ENCODE measurements around the gene ERI2. TPM values are rescaled to one million over a fixed set of nuclear protein-coding genes. Genes with fewer than 3 reads are reported as not detected.

Gene ERI2
- total and polyA plus RNA-seq, 2 of the 4 experiments (the other 2 are of a cell fraction) = 7.5 to 10.2 TPM

DNA sequence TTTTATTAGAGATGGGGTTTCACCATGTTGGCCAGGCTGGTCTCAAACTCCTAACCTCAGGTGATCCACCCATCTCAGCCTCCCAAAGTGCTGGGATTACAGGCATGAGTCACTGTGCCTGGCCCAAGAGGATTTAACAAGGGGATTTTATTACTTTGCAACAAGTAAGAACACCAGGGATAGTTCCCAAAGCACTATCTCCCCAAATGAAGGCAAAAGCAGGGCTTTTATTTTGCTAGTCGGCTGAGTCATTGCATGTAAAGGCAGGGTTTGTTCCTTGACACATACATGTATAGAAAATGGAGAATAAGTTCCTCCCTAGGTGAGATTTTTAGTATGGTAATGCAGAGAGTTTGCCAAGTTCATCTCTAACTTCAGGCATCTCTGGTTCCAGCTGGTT is 24.1 kb upstream of the ERI2 start:
- WGBS, 2 experiments (ENCODE audit: extremely low coverage in 2 of 2, insufficient read length in 1 of 2) = no CpG with 5 or more reads among the region's 1 CpG
- dilution Hi-C loops (cut with HindIII; ENCODE audit: low sequenced_read_pairs, unreplicated experiment) (no loop called here), intact Hi-C loops (cut with micrococcal nuclease) (no loop called here), in situ Hi-C loops (cut with MboI; ENCODE audit: low sequenced_read_pairs) (no loop called here)
- Histone ChIP-seq H2BK5ac (ENCODE audit: low read depth, low read length, poor library complexity, severe bottlenecking) (no peak overlapping the region), H3K79me1 (ENCODE audit: low read depth in 1 of 2, low read length in 2 of 2) (no peaks in the 10 kb centered on the region), H3K4ac (ENCODE audit: low read depth, low read length) (no peak overlapping the region), H4K91ac (ENCODE audit: insufficient read depth, low read depth, low read length) (no peak overlapping the region), H3K9ac (ENCODE audit: low read depth, low read length) (no peak overlapping the region), H3K4me2 (ENCODE audit: low read depth, low read length) (no peak overlapping the region), H4K8ac (ENCODE audit: low read depth in 2 of 2, low read length in 2 of 2) (no peak overlapping the region), H3K14ac (replicated peaks; ENCODE audit: low read depth, low read length) (no peak overlapping the region), H3K9me3 (ENCODE audit: control insufficient read depth, insufficient read depth, low read length) (no peaks in the 10 kb centered on the region), H2AFZ (replicated peaks; ENCODE audit: low read length, poor library complexity) (no peak overlapping the region), H4K5ac (ENCODE audit: low read depth, low read length) (no peak overlapping the region), H2BK120ac (ENCODE audit: low read depth, low read length) (no peak overlapping the region), H3K56ac (ENCODE audit: extremely low read depth, insufficient read depth, low read length) (no peak overlapping the region), H4K20me1 (ENCODE audit: insufficient read depth, low read length) (no peaks in the 10 kb centered on the region), H3K27me3 (ENCODE audit: control insufficient read depth, insufficient read depth, low read length) (no peaks in the 10 kb centered on the region), H3K4me1 (ENCODE audit: control insufficient read depth, insufficient read depth, low read length) (no peaks in the 10 kb centered on the region), H3K18ac (ENCODE audit: low read depth, low read length) (no peak overlapping the region), H2AK5ac (ENCODE audit: low read depth, low read length) (no peak overlapping the region), H3K27ac (ENCODE audit: insufficient read depth, low read length) (no peak overlapping the region), H3K36me3 (ENCODE audit: control insufficient read depth, insufficient read depth, low read length) (peaks cover 4% of the 10 kb centered on the region; the same call in 1 of the 2 replicates), H3K9me1 (ENCODE audit: insufficient read depth, low read length) (no peaks in the 10 kb centered on the region), H2AK9ac (replicated peaks; ENCODE audit: low read depth, low read length, poor library complexity) (no peak overlapping the region), H2BK15ac (ENCODE audit: low read depth, low read length) (no peak overlapping the region), H3K23ac (ENCODE audit: low read depth, low read length) (no peak overlapping the region), H2BK20ac (ENCODE audit: low read depth, low read length) (no peak overlapping the region), H3K4me3 (ENCODE audit: insufficient read depth, low read depth, low read length) (no peak overlapping the region)
- no peak for TF ChIP-seq MAFK (IDR thresholded peaks at IDR 0.05; ENCODE audit: low read depth, low read length)
- TF ChIP-seq SMC3 (IDR thresholded peaks at IDR 0.05; ENCODE audit: low read depth, low read length) = no peak
- TF ChIP-seq RFX5 (IDR thresholded peaks at IDR 0.05; ENCODE audit: low read depth, low read length) = no peak
- no peak for TF ChIP-seq MAZ (IDR thresholded peaks at IDR 0.05; ENCODE audit: borderline replicate concordance, low read depth, low read length)
- TF ChIP-seq, protein P1, sequence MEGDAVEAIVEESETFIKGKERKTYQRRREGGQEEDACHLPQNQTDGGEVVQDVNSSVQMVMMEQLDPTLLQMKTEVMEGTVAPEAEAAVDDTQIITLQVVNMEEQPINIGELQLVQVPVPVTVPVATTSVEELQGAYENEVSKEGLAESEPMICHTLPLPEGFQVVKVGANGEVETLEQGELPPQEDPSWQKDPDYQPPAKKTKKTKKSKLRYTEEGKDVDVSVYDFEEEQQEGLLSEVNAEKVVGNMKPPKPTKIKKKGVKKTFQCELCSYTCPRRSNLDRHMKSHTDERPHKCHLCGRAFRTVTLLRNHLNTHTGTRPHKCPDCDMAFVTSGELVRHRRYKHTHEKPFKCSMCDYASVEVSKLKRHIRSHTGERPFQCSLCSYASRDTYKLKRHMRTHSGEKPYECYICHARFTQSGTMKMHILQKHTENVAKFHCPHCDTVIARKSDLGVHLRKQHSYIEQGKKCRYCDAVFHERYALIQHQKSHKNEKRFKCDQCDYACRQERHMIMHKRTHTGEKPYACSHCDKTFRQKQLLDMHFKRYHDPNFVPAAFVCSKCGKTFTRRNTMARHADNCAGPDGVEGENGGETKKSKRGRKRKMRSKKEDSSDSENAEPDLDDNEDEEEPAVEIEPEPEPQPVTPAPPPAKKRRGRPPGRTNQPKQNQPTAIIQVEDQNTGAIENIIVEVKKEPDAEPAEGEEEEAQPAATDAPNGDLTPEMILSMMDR (conservative IDR thresholded peaks at IDR 0.05; ENCODE audit: low read depth, low read length) = no peak
- TF ChIP-seq BHLHE40 (IDR thresholded peaks at IDR 0.05; ENCODE audit: low read depth, low read length) = no peak
- TF ChIP-seq NFE2L2 (IDR thresholded peaks at IDR 0.05; ENCODE audit: low read depth, low read length) = no peak
- TF ChIP-seq MXI1 (IDR thresholded peaks at IDR 0.05; ENCODE audit: borderline replicate concordance, low read depth, low read length) = no peak
- no peak for TF ChIP-seq CEBPB (IDR thresholded peaks at IDR 0.05; ENCODE audit: low read depth, low read length)
- no peak for TF ChIP-seq RCOR1 (IDR thresholded peaks at IDR 0.05; ENCODE audit: insufficient replicate concordance, low read length)
- TF ChIP-seq POLR2A (IDR thresholded peaks at IDR 0.05; ENCODE audit: low read depth, low read length) = no peak
- TF ChIP-seq FOS (IDR thresholded peaks at IDR 0.05; ENCODE audit: low read depth, low read length) = no peak
- TF ChIP-seq, protein P2, sequence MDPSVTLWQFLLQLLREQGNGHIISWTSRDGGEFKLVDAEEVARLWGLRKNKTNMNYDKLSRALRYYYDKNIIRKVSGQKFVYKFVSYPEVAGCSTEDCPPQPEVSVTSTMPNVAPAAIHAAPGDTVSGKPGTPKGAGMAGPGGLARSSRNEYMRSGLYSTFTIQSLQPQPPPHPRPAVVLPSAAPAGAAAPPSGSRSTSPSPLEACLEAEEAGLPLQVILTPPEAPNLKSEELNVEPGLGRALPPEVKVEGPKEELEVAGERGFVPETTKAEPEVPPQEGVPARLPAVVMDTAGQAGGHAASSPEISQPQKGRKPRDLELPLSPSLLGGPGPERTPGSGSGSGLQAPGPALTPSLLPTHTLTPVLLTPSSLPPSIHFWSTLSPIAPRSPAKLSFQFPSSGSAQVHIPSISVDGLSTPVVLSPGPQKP (IDR thresholded peaks at IDR 0.05; ENCODE audit: borderline replicate concordance, low read depth, low read length) = no peak
- ATAC-seq (ENCODE audit: low read depth) (no peak), DNase-seq (no peak)
- no TSS peak for BruUV-seq (replicated peaks)
- CTCF ChIA-PET = no interaction called here
- POLR2A ChIA-PET (ENCODE audit: unreplicated experiment) = no interaction called here

Measured in IMR-90 (cell line).